ENCODE measurements around the gene SYT3.
"Not testable (repeated sequence)": the region's sequence is repeated elsewhere in the genome, so short reads cannot be mapped to it uniquely, and the experiment has no call there.

SYT3 gene

DNA sequence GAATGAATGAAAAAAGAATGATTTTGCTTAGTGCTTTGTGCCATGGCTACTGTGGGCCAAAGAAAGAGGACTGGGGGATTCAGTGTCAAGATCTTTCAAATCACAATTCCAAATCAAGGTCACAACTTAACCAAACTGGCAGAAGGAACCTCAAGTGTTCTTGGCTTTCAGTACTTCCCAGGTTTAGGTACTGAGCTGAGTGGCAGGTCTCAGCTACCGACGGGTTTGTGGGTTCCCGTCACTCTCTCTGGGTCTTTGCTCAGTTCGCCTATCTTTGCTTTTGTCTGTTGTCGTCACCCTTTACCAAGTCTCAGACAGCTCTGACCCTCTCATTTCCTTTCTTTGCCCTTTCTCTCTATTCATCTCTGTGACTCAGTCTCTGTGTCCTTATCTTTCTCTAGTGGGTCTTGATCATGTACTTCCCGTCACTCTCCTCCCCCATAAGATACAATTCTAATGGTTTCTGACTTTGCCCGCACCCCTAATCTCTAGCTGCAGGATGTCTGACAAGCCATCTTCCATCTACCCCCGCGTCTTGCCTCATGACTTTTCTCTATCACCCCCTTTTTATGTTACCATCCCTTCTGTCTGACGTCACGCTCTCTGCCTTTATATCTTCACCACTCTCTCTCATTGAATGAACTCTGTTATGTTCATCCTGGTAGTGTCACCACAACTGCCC, 38.1 kb downstream of the SYT3 start:
- DNase-seq: no peak

DNA sequence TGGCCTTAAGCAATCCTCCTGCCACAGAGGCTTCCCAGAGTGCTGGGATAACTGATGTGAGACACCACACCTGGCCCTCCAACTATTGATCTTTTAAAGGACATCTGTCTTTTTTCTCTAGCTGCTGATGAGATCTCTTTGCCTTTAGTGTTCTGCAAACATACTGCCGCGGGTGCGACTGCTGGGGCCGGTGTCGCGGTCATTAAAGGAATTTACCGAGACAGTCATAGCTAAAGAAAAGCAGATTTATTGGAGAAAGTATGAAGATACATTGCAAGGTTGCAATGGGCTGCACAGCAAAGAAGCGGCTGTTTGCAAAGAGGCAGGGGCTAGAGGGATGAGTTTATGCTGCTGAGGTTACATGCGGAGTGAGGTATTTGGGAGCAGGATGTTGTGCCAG, 40.3 kb downstream of the SYT3 start:
- no peak for DNase-seq

- no peak for DNase-seq
These were observed 49.5 kb downstream of the SYT3 start for GRCh38 chr19:50590191-50590590.

DNA sequence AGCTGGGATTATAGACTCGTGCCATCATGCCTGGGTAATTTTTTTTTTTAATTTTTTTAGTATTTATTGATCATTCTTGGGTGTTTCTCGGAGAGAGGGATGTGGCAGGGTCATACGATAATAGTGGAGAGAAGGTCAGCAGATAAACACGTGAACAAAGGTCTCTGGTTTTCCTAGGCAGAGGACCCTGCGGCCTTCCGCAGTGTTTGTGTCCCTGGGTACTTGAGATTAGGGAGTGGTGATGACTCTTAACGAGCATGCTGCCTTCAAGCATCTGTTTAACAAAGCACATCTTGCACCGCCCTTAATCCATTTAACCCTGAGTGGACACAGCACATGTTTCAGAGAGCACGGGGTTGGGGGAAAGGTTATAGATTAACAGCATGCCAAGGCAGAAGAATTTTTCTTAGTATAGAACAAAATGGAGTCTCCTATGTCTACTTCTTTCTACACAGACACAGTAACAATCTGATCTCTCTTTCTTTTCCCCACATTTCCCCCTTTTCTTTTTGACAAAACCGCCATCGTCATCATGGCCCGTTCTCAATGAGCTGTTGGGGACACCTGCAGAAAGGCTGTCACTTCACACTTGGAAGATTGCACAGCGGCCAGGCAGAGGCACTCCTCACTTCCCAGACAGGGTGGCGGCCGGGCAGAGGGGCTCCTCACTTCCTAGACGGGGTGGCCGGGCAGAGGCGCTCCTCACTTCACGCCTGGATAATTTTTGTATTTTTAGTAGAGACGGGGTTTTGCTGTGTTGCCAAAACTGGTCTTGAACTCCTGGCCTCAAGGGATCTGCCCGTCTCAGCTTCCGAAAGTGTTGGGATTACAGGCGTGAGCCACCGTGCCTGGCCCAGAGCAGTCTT, 57.7 kb downstream of the SYT3 start:
- not testable (repeated sequence) for DNase-seq

DNA sequence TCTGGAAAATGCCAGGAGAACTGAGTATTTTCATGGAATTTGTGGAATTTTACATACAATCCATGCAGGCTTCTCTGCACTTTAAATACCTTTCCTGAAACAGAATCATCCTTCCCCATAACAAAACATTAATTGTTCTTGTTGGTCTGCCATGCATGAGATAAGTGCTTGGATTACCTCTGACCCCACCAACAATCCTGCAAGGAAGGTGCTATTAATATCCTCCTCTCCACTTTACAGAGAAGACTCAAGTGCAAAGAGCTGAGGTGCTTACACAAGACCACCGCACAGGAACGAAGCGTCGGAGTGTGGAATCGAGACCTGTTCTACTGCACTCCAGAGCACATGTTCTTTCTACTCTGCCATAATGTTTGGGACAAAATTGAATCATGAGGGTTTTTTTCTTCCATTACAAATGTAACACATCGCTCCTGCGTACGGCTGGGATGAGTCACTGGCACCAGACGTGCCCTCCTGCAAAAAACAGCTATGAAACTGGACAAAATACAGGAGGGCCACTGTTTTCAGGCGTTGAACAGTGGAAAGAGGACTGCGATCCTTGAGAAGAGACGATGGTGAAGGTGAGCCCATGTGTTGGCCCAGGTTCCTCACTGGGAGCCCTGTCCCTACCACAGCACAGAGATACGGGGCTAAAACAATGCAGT, 58.6 kb downstream of the SYT3 start:
- no peak for DNase-seq

DNA sequence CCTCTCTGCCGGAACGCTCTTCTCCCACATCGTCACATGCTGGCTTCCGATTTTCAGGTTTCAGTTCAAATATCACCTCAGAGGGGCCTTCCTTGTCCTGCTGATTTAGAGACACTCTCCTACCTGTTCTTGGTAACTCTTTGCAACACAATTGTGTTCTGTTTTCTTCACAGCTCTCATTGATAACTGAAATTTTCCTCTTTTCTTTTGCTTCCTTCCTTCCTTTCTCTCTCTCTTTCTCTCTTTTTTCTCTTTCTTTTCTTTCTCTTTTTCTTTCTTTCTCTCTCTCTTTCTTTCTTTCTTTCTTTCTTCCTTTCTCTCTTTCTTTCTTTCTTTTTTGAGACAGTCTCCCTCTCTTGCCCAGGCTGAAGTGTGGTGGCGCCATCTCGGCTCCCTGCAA, 59.4 kb downstream of the SYT3 start:
- DNase-seq: no peak

DNA sequence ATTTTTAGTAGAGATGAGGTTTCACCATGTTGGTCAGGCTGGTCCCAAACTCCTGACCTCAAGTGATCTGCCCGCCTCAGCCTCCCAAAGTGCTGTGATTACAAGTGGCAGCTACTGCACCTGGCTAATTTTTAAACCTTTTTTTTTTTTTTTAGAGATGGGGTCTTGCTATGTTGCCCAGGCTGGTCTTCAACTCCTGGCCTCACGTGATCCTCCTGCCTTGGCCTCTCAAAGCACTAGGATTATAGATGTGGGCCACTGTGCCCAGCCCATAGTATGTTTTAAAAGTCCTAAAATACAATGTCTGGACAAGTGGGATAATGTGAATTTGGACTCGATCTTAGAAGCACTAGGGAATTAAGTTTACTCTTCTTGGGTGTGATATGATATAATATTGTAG, 62.9 kb downstream of the SYT3 start:
- DNase-seq: not testable (repeated sequence)

GRCh38 chr19:50573741-50574461, 65.8 kb downstream of the SYT3 start:
- DNase-seq: no peak
